HT-29 (cell line): ENCODE results near the gene NNMT. TPM values are rescaled to one million over a fixed set of nuclear protein-coding genes. Genes with fewer than 3 reads are reported as not detected.

Experiments used
- DNase-seq: peaks from one replicate; pipeline ENCODE4 v3.0.0-alpha.2; 2015; ENCODE audit warnings: low spot score
- total RNA-seq: library from RNA; depleted of rRNA; stranded (reverse); fragments of >200 nt; shearing (Covaris generic); gene quantifications from 2 replicates; pipeline ENCODE4 v1.2.3, GENCODE V29; 2014

Gene NNMT
- total RNA-seq, 1 experiment from 2014 or later = 60.2 TPM

- DNase-seq = no peak
Measured at GRCh38 chr11:114284914-114285313, 11.3 kb upstream of the NNMT start.

GRCh38 chr11:114285599-114285998 lies 10.6 kb upstream of the NNMT start:
- peak; percentile 54 for DNase-seq

- DNase-seq = no peak
Measured at GRCh38 chr11:114286229-114286628, 10.0 kb upstream of the NNMT start.

GRCh38 chr11:114287154-114287553 lies 9.0 kb upstream of the NNMT start:
- no peak for DNase-seq

- peak; percentile 56 for DNase-seq
Measured at GRCh38 chr11:114288136-114288535, 8.1 kb upstream of the NNMT start.

- DNase-seq = no peak
Measured at GRCh38 chr11:114289779-114290178, 6.4 kb upstream of the NNMT start.

GRCh38 chr11:114290503-114291235 lies 5.5 kb upstream of the NNMT start:
- no peak for DNase-seq

- no peak for DNase-seq
Measured at GRCh38 chr11:114291381-114291780, 4.8 kb upstream of the NNMT start.

GRCh38 chr11:114291842-114292680 lies 4.1 kb upstream of the NNMT start:
- DNase-seq = no peak

- DNase-seq = peak; percentile 30
Measured at GRCh38 chr11:114293201-114293711, 2.9 kb upstream of the NNMT start.

- no peak for DNase-seq
Measured at GRCh38 chr11:114296605-114297372, 590 bp downstream of the NNMT start.

GRCh38 chr11:114297806-114298709 lies 1.9 kb downstream of the NNMT start:
- no peak for DNase-seq

- DNase-seq = no peak
Measured at GRCh38 chr11:114298710-114299109, 2.5 kb downstream of the NNMT start.

GRCh38 chr11:114301088-114301487 lies 4.9 kb downstream of the NNMT start:
- no peak for DNase-seq

- DNase-seq = no peak
Measured at GRCh38 chr11:114301927-114302326, 5.7 kb downstream of the NNMT start.

GRCh38 chr11:114302663-114303062 lies 6.5 kb downstream of the NNMT start:
- no peak for DNase-seq

GRCh38 chr11:114304065-114304464 lies 7.9 kb downstream of the NNMT start:
- DNase-seq = no peak

GRCh38 chr11:114304969-114305368 lies 8.8 kb downstream of the NNMT start:
- DNase-seq = no peak

- peak; percentile 71 for DNase-seq
Measured at GRCh38 chr11:114307524-114308203, 11.5 kb downstream of the NNMT start.

- no peak for DNase-seq
Measured at GRCh38 chr11:114308689-114309089, 12.5 kb downstream of the NNMT start.
